ENCODE measurements around the gene ZBTB7A. TPM values are rescaled to one million over a fixed set of nuclear protein-coding genes. Genes with fewer than 3 reads are reported as not detected.

The ZBTB7A gene
- total RNA-seq, 2 experiments from 2014 or later: 24.0 to 26.4 TPM

DNA sequence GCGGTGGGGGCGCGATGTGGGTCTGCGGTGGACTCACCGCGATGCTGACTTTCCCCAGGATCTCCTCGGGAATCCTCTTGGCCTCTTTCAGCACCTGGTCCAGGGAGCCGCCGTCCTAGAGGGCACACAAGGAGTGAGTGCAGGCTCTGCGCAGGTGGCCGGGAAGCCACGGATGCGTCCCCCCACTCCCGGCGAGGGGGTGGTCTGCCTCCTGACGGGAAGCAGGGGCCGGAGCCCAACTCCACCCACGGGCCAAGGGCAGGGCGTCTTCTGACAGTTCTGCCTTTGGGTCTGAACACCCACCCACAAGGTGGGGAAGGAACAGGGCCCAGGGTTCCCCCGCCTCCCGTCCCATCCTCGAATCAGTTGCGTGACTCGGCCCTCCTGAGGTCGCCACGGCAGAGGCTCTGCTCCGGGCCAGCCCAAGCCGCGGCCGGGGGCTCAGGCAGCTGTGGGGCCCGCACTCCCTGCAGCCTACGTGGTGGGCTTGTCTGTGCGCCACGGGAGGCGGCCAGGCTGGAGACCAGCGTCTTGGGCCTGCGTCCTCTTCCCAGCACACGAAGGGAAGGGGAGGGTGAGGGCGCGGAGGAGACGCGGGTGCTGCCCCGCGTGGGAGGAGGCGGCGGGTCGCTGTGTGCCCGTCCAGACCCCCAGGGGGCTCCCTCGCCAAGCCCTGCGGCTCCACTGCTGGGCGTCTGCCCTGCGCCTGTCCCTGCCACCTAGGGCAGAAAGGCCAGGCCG lies 35.8 kb upstream of the ZBTB7A start:
- H3K27me3 Mint-ChIP-seq: no peaks in the 10 kb centered on the region
- H3K9me3 Mint-ChIP-seq (ENCODE audit: low read depth): no peaks in the 10 kb centered on the region
- no peak for DNase-seq
- ChIA-PET CTCF (no interaction called here), POLR2A (no interaction called here)
- no peak for ATAC-seq
- H3K36me3 Mint-ChIP-seq (ENCODE audit: low read depth): peaks cover 35% of the 10 kb centered on the region
- no peak overlapping the region for H3K4me3 Mint-ChIP-seq
- intact Hi-C loops (cut with DNase I, micrococcal nuclease): no loop called here
- H3K4me1 Mint-ChIP-seq: peaks cover 32% of the 10 kb centered on the region
- H3K27ac Mint-ChIP-seq: no peak overlapping the region

DNA sequence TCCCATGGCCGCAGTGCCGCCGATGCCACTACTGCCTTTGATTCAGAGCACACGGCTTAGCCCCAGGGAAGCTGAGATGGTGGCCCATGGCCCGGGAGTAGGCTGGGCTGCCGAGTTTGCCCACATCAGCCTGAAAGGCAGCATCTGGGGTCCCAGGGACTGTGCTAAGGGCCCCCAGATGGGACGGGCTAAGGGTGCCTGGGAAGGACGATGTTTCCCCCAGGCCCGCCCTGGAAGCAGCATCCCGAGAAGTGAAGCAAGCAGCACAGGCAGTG lies 34.7 kb upstream of the ZBTB7A start:
- ChIA-PET POLR2A (no interaction called here), CTCF (no interaction called here)
- Mint-ChIP-seq H3K36me3 (ENCODE audit: low read depth) (peaks cover 32% of the 10 kb centered on the region), H3K27me3 (no peaks in the 10 kb centered on the region), H3K9me3 (ENCODE audit: low read depth) (no peaks in the 10 kb centered on the region), H3K27ac (no peak overlapping the region), H3K4me1 (peaks cover 25% of the 10 kb centered on the region), H3K4me3 (no peak overlapping the region)
- no peak for DNase-seq
- intact Hi-C loops (cut with DNase I, micrococcal nuclease): no loop called here
- no peak for ATAC-seq

DNA sequence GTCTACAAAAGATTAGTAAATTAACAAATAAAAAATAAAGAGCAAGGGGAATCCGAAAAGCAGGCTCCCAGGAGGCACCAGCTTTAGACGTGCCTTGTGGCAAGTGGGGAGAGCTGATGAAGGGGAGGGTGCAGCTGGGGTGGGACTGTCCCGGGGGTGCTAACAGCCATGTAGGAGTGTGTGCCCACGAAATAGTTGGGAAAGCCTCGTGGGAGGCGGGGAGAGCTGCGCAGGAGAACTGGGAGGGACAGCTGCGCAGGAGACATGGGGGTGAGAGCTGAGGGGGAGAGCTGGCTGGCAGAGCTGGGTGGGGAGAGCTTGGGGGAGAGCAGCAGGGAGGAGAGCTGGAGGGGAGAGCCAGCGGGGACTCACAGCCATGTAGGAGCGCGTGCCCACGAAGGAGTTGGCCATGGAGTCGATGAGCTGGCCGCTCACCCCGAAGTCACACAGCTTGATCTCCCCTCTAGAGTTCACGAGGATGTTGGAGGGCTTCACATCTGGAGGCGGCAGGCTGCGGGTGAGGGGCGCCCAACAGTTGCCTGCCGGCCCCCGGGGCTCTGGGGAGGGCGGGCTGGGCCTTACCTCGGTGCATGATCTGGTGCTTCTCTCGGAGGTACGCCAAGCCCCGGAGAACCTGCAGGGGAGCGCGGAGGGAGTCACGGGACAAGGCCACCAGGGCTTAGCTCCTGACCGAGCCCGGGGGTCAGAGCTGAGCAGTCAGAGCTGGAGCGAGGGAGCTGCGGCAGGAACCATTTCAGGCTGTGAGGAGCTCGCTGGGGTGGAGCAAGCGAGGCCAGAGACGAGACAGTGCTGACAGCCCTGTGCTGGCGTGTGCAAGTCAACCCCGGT lies 34.2 kb upstream of the ZBTB7A start:
- H3K36me3 Mint-ChIP-seq (ENCODE audit: low read depth): peaks cover 30% of the 10 kb centered on the region
- H3K27ac Mint-ChIP-seq: no peak overlapping the region
- no peak overlapping the region for H3K4me3 Mint-ChIP-seq
- ChIA-PET CTCF (interaction anchor here (0.6 kb wide), 1 partner anchor 113 kb away, joined by 3 read pairs; no protein-coding TSS in a partner anchor), POLR2A (no interaction called here)
- no peaks in the 10 kb centered on the region for H3K9me3 Mint-ChIP-seq (ENCODE audit: low read depth)
- H3K27me3 Mint-ChIP-seq: no peaks in the 10 kb centered on the region
- peaks cover 24% of the 10 kb centered on the region for H3K4me1 Mint-ChIP-seq
- ATAC-seq: no peak
- intact Hi-C loops (cut with DNase I, micrococcal nuclease): no loop called here
- no peak for DNase-seq

DNA sequence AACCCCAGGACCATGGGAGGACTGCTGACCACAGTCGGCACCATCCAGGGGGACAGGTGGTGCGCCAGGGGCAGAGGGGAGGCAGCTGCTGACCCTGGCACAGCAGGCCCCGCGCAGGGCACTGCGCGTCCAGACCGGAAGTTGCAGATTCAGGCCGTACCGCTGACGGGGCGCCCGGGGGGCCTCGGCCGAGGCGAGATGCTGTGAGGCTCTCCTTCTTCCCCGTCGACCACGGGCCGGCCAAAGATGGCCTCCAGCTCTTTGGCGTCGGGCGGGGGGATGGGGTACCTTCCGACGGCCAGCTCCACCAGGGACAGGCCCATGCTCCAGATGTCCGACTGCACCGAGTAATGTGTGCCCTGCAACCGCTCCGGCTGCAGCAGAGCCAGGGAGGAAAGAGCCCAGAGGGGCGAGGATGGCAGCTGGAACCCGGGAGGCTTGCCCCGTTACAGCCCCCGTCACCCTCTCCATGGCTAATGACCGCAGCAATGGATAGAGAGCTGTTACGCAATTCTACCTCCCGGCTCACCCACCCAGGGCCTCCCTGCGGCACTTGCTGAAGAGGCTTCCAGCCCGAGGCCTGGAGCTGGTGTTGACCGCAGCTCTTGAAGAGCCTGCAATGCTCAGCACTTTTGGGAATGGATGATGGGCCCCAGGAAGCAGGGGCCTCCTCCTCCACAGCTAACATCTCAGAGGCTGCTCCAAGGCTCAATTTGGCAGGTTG lies 32.5 kb upstream of the ZBTB7A start:
- Mint-ChIP-seq H3K4me3 (no peak overlapping the region), H3K27me3 (no peaks in the 10 kb centered on the region), H3K4me1 (peaks cover 7% of the 10 kb centered on the region), H3K27ac (no peak overlapping the region), H3K9me3 (ENCODE audit: low read depth) (no peaks in the 10 kb centered on the region), H3K36me3 (ENCODE audit: low read depth) (peaks cover 23% of the 10 kb centered on the region)
- ChIA-PET CTCF (interaction anchor here (0.6 kb wide), 1 partner anchor 55 kb away, joined by 4 read pairs; no protein-coding TSS in a partner anchor), POLR2A (no interaction called here)
- ATAC-seq (no peak), DNase-seq (no peak)
- intact Hi-C loops (cut with DNase I, micrococcal nuclease): no loop called here

DNA sequence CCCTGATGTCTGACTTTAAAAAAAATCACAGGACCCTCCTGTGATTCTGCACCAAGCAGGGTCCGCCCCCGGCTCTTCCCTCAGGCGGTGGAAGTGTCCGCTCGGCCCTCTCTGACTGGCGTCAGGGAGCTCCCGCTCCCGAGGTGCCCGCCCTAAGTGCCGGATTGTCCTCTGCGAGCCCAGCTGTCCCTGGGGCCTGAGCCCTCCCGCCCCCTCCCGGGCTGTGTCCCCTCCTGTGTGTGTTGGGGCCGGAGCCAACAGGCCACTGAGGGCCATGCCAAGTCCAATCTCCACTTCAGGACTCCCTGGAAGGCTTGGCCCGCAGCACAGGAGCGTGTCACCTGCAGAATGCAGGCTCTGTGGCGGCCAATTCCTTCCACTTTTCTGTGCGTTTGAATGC lies 31.8 kb upstream of the ZBTB7A start:
- DNase-seq (no peak), ATAC-seq (no peak)
- Mint-ChIP-seq H3K4me1 (peaks cover 2% of the 10 kb centered on the region), H3K27me3 (no peaks in the 10 kb centered on the region), H3K36me3 (ENCODE audit: low read depth) (peaks cover 23% of the 10 kb centered on the region), H3K27ac (no peak overlapping the region), H3K9me3 (ENCODE audit: low read depth) (no peaks in the 10 kb centered on the region), H3K4me3 (no peak overlapping the region)
- ChIA-PET POLR2A (no interaction called here), CTCF (interaction anchor here (0.6 kb wide), 1 partner anchor 54 kb away, joined by 4 read pairs; no protein-coding TSS in a partner anchor)
- intact Hi-C loops (cut with DNase I, micrococcal nuclease): no loop called here

DNA sequence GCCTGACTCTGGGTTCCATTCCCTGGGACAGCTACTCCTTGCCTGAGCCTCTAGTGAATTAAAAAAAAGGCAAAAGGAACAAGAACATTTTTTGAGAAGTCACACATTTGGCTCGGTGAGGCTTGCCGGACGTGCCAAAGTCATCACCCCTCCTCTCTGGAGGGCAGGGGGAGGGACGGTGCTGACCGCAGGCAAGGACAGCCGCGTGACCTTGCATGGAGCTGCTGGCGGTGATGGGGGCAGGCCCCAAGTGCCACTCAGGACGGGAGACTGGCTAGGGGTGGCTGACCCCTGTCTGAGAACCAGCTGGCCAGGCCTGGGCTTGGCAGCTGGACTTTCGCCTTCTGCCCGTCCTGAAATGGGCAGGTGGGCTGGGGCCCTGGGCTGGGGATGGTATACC lies 30.8 kb upstream of the ZBTB7A start:
- no peak overlapping the region for H3K27ac Mint-ChIP-seq
- H3K9me3 Mint-ChIP-seq (ENCODE audit: low read depth): no peaks in the 10 kb centered on the region
- H3K27me3 Mint-ChIP-seq: no peaks in the 10 kb centered on the region
- H3K4me3 Mint-ChIP-seq: no peak overlapping the region
- ATAC-seq (no peak), DNase-seq (no peak)
- peaks cover 27% of the 10 kb centered on the region for H3K36me3 Mint-ChIP-seq (ENCODE audit: low read depth)
- H3K4me1 Mint-ChIP-seq: no peaks in the 10 kb centered on the region
- intact Hi-C loops (cut with DNase I, micrococcal nuclease): no loop called here
- ChIA-PET POLR2A (no interaction called here), CTCF (no interaction called here)

DNA sequence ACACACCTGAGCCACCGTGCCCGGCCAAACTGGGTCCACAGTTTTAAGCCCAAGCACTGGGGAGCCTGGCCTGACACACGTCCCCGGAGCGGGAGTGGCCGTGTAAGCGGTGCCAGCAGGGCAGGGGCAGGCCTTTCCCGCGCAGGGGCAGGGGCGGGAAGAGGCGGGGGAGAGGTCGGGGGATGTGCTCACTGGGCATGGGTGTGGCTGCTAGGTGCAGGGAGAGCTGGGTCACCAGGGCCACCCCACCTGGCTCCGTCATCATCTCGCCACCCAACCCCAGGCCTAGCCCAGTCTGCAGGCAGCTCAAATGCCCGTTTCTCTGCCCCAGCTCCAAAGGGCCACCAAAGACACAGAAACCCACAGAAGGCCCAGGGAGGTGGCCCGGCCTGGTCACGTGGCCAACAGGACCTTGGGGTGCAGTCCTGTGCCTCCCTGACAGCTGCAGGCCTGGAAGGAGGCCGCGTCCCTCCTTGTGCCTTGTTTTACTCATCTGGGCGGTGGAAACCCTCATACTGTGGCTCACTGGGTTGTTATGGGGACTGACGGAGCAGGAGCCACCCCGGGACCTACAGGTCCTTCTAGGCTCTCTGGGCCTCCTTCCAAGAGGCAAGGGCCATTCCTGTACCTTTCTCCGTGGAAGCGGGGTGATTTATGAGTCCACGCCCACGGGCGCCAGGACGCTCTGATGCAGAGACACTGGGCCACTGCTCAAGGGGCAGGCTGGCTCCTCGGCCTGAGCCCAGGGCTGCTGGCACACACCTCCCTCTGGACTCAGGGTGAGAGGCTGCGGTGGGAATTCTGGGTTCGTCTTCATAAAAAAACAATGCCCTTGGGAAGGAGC lies 29.6 kb upstream of the ZBTB7A start:
- ATAC-seq (no peak), DNase-seq (no peak)
- intact Hi-C loops (cut with DNase I, micrococcal nuclease): no loop called here
- no peaks in the 10 kb centered on the region for H3K9me3 Mint-ChIP-seq (ENCODE audit: low read depth)
- H3K4me1 Mint-ChIP-seq: no peaks in the 10 kb centered on the region
- peaks cover 26% of the 10 kb centered on the region for H3K36me3 Mint-ChIP-seq (ENCODE audit: low read depth)
- CTCF ChIA-PET: no interaction called here
- no peak overlapping the region for H3K4me3 Mint-ChIP-seq
- POLR2A ChIA-PET: interaction anchor here (0.6 kb wide), 1 partner anchor 35 kb away, joined by 6 read pairs; no protein-coding TSS in a partner anchor
- H3K27ac Mint-ChIP-seq: no peak overlapping the region
- H3K27me3 Mint-ChIP-seq: no peaks in the 10 kb centered on the region

DNA sequence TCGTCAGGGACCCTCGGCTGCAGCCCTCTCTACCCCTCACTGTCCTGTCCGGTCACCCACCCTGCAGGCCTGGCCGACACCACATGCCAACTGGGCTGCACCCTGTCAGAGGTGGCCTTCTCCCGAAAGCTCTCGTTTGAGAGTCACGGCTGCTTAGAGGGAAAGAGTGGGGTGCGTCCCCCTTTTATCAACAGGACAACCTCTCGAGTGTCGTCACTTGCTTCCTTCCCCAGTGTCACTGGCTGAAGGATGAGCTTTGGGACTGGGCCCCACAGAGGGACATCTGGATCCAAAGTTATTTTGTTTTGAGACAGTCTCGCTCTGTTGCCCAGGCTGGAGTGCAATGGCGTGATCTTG lies 28.8 kb upstream of the ZBTB7A start:
- H3K9me3 Mint-ChIP-seq (ENCODE audit: low read depth): no peaks in the 10 kb centered on the region
- ChIA-PET CTCF (interaction anchor here (1.1 kb wide), 1 partner anchor 8 kb away, joined by 3 read pairs; no protein-coding TSS in a partner anchor), POLR2A (interaction anchor here (0.7 kb wide), 1 partner anchor 24 kb away, joined by 3 read pairs; no protein-coding TSS in a partner anchor)
- no peak overlapping the region for H3K4me3 Mint-ChIP-seq
- DNase-seq (no peak), ATAC-seq (no peak)
- H3K27me3 Mint-ChIP-seq: no peaks in the 10 kb centered on the region
- no peak overlapping the region for H3K27ac Mint-ChIP-seq
- H3K36me3 Mint-ChIP-seq (ENCODE audit: low read depth): peaks cover 21% of the 10 kb centered on the region
- H3K4me1 Mint-ChIP-seq: no peaks in the 10 kb centered on the region
- intact Hi-C loops (cut with DNase I, micrococcal nuclease): no loop called here

DNA sequence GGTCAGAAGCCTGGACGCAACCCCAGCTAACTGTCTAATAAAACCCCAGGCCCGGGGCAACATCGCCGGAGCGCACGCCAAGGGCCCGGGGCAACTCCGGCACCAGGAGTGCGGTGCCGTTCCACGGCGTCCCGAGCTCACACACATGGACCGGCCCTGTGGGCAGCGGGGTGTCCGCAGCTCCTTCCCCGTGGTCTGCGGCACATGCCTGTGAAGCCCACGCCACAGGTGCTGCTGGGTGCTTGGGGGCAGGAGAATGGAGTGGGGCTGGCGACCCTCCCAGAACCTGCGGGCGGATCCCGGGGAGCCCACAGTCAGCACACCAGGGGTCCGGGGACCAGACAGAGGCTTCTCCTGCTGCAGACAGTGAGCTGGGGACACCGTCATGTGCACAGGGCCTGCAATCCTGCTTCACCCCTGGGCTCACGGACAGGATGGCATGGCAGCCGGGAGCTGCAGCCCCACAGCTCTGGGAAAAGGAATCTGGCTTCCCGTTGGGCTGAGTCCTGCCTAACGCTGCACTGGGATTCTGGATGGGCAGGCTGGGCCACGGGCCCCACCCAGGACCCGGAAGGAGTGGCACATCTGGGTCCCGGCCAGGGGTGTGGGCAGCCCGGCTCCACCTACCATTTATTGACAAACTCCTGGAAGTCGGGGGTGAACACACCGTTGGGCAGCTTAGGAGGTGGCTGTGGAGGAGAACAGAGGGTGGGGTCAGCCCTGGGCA lies 28.2 kb upstream of the ZBTB7A start:
- Mint-ChIP-seq H3K27me3 (no peaks in the 10 kb centered on the region), H3K9me3 (ENCODE audit: low read depth) (no peaks in the 10 kb centered on the region), H3K4me3 (no peak overlapping the region), H3K36me3 (ENCODE audit: low read depth) (peaks cover 26% of the 10 kb centered on the region), H3K27ac (no peak overlapping the region), H3K4me1 (peaks cover 3% of the 10 kb centered on the region)
- DNase-seq (no peak), ATAC-seq (no peak)
- POLR2A ChIA-PET: interaction anchor here (0.5 to 0.7 kb wide), 2 partner anchors 25 to 723 kb away, joined by 3 read pairs; no protein-coding TSS in a partner anchor
- intact Hi-C loops (cut with DNase I, micrococcal nuclease): no loop called here
- CTCF ChIA-PET: interaction anchor here (1.1 kb wide), 1 partner anchor 9 kb away, joined by 3 read pairs; no protein-coding TSS in a partner anchor

DNA sequence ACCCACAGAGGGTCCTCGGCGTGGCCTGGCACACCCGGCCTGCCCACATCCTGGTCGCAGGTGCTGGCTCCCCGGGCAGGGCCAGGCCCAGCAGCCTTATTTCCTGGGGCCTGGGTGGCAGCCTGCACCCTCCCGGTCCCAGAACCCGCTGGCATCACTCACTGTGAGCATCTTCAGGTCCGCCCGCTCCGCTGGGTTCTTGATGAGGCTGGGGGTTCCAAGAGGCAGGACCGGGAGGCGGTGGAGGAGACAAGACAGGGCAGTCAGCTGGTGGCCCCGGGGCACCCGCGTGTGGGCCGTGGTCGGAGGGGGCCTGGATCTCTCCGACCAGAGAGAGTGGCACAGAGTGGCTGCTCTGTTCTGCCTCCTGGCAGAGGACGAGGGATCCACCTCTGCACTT lies 27.6 kb upstream of the ZBTB7A start:
- intact Hi-C loops (cut with DNase I, micrococcal nuclease): no loop called here
- peaks cover 8% of the 10 kb centered on the region for H3K4me1 Mint-ChIP-seq
- no peaks in the 10 kb centered on the region for H3K9me3 Mint-ChIP-seq (ENCODE audit: low read depth)
- CTCF ChIA-PET: interaction anchor here (1.1 kb wide), 1 partner anchor 9 kb away, joined by 3 read pairs; no protein-coding TSS in a partner anchor
- no peak for ATAC-seq
- no peak overlapping the region for H3K4me3 Mint-ChIP-seq
- DNase-seq: no peak
- POLR2A ChIA-PET: no interaction called here
- H3K27ac Mint-ChIP-seq: no peak overlapping the region
- peaks cover 27% of the 10 kb centered on the region for H3K36me3 Mint-ChIP-seq (ENCODE audit: low read depth)
- H3K27me3 Mint-ChIP-seq: no peaks in the 10 kb centered on the region
